ENCODE measurements around the gene ATP2A3. TPM values are rescaled to one million over a fixed set of nuclear protein-coding genes. Genes with fewer than 3 reads are reported as not detected.

ATP2A3 gene
- 4.2 and 4.5 TPM in 2 replicates for total RNA-seq (2014; rRNA removed; shearing (Covaris generic))

- no peak for DNase-seq (ENCODE audit: low spot score)
- in situ Hi-C loops (cut with HindIII; ENCODE audit: low sequenced_read_pairs) = no loop called here
Measured at GRCh38 chr17:3964203-3965117, at the start of gene ATP2A3. Gene ATP2A3 (minus strand): TSS chr17:3964437. CDS start chr17:3964291, 146 bp downstream.

- in situ Hi-C loops (cut with HindIII; ENCODE audit: low sequenced_read_pairs) = loop anchor here (25.0 kb wide), 1 partner anchor 148 kb away; no protein-coding TSS in a partner anchor
- no peak for DNase-seq (ENCODE audit: low spot score)
Measured at GRCh38 chr17:4010754-4011153, 46.5 kb upstream of the ATP2A3 start.

- no peak for DNase-seq (ENCODE audit: low spot score)
- in situ Hi-C loops (cut with HindIII; ENCODE audit: low sequenced_read_pairs) = loop anchor here (25.0 kb wide), 1 partner anchor 147 kb away; no protein-coding TSS in a partner anchor
Measured at GRCh38 chr17:4009186-4009785, 45.0 kb upstream of the ATP2A3 start.

- in situ Hi-C loops (cut with HindIII; ENCODE audit: low sequenced_read_pairs) = loop anchor here (25.0 kb wide), 1 partner anchor 146 kb away; no protein-coding TSS in a partner anchor
- no peak for DNase-seq (ENCODE audit: low spot score)
Measured at GRCh38 chr17:4008441-4009185, 44.4 kb upstream of the ATP2A3 start.

GRCh38 chr17:4008082-4008435 is 43.8 kb upstream of the ATP2A3 start:
- in situ Hi-C loops (cut with HindIII; ENCODE audit: low sequenced_read_pairs) = loop anchor here (25.0 kb wide), 1 partner anchor 146 kb away; no protein-coding TSS in a partner anchor
- DNase-seq (ENCODE audit: low spot score) = no peak

- in situ Hi-C loops (cut with HindIII; ENCODE audit: low sequenced_read_pairs) = loop anchor here (25.0 kb wide), 1 partner anchor 145 kb away; no protein-coding TSS in a partner anchor
- no peak for DNase-seq (ENCODE audit: low spot score)
Measured at GRCh38 chr17:4007346-4008081, 43.3 kb upstream of the ATP2A3 start.

GRCh38 chr17:4006745-4007211 is 42.5 kb upstream of the ATP2A3 start:
- in situ Hi-C loops (cut with HindIII; ENCODE audit: low sequenced_read_pairs) = loop anchor here (25.0 kb wide), 1 partner anchor 144 kb away; no protein-coding TSS in a partner anchor
- no peak for DNase-seq (ENCODE audit: low spot score)

GRCh38 chr17:4006165-4006589 is 41.9 kb upstream of the ATP2A3 start:
- in situ Hi-C loops (cut with HindIII; ENCODE audit: low sequenced_read_pairs) = loop anchor here (25.0 kb wide), 1 partner anchor 144 kb away; no protein-coding TSS in a partner anchor
- DNase-seq (ENCODE audit: low spot score) = no peak

- in situ Hi-C loops (cut with HindIII; ENCODE audit: low sequenced_read_pairs) = loop anchor here (25.0 kb wide), 1 partner anchor 143 kb away; no protein-coding TSS in a partner anchor
- no peak for DNase-seq (ENCODE audit: low spot score)
Measured at GRCh38 chr17:4005296-4006164, 41.3 kb upstream of the ATP2A3 start.

GRCh38 chr17:4004517-4005295 is 40.5 kb upstream of the ATP2A3 start:
- in situ Hi-C loops (cut with HindIII; ENCODE audit: low sequenced_read_pairs) = loop anchor here (25.0 kb wide), 1 partner anchor 142 kb away; no protein-coding TSS in a partner anchor
- DNase-seq (ENCODE audit: low spot score) = peak; percentile 39

GRCh38 chr17:4003501-4004421 is 39.5 kb upstream of the ATP2A3 start:
- no peak for DNase-seq (ENCODE audit: low spot score)
- in situ Hi-C loops (cut with HindIII; ENCODE audit: low sequenced_read_pairs) = loop anchor here (25.0 kb wide), 1 partner anchor 141 kb away; no protein-coding TSS in a partner anchor

- DNase-seq (ENCODE audit: low spot score) = no peak
- in situ Hi-C loops (cut with HindIII; ENCODE audit: low sequenced_read_pairs) = loop anchor here (25.0 kb wide), 1 partner anchor 141 kb away; no protein-coding TSS in a partner anchor
Measured at GRCh38 chr17:4003131-4003500, 38.9 kb upstream of the ATP2A3 start.

GRCh38 chr17:4001048-4001590 is 36.9 kb upstream of the ATP2A3 start:
- DNase-seq (ENCODE audit: low spot score) = no peak
- in situ Hi-C loops (cut with HindIII; ENCODE audit: low sequenced_read_pairs) = loop anchor here (25.0 kb wide), 1 partner anchor 139 kb away; no protein-coding TSS in a partner anchor

- in situ Hi-C loops (cut with HindIII; ENCODE audit: low sequenced_read_pairs) = no loop called here
- no peak for DNase-seq (ENCODE audit: low spot score)
Measured at GRCh38 chr17:3998436-3998835, 34.2 kb upstream of the ATP2A3 start.

GRCh38 chr17:3995067-3995466 is 30.8 kb upstream of the ATP2A3 start:
- in situ Hi-C loops (cut with HindIII; ENCODE audit: low sequenced_read_pairs) = no loop called here
- no peak for DNase-seq (ENCODE audit: low spot score)
